Activated CD8-positive, alpha-beta memory T cell treated with anti-CD3 and anti-CD28 coated beads for 36 hours (primary cell): ENCODE data around the gene TAF11L5. TPM values are rescaled to one million over a fixed set of nuclear protein-coding genes. Genes with fewer than 3 reads are reported as not detected.

ENCODE experiments used
- total RNA-seq, 2 experiments: library from RNA; stranded (reverse); gene quantifications; one replicate each; pipeline ENCODE4 v1.2.3, GENCODE V29; 2021

Gene TAF11L5
- total RNA-seq, 2 experiments from 2014 or later, result not detected

Other genes starting within 250 kb of the TAF11L5 start
- gene TAF11L2, start 27.0 kb upstream of the TAF11L5 start, total RNA-seq, result not detected
- gene TAF11L3, start 6.9 kb upstream of the TAF11L5 start, total RNA-seq, result not detected
- not detected for gene TAF11L4, start 3.4 kb upstream of the TAF11L5 start, total RNA-seq
- gene TAF11L6, start 3.4 kb downstream of the TAF11L5 start, total RNA-seq, result not detected
- gene TAF11L7, start 60.5 kb downstream of the TAF11L5 start, total RNA-seq, result not detected
- gene TAF11L8, start 65.7 kb downstream of the TAF11L5 start, total RNA-seq, result not detected
- not detected for gene TAF11L9, start 69.2 kb downstream of the TAF11L5 start, total RNA-seq
- not detected for gene TAF11L10, start 72.6 kb downstream of the TAF11L5 start, total RNA-seq
- gene TAF11L11, start 78.9 kb downstream of the TAF11L5 start, total RNA-seq, result not detected
- gene TAF11L12, start 85.2 kb downstream of the TAF11L5 start, total RNA-seq, result not detected
- gene TAF11L13, start 106.9 kb downstream of the TAF11L5 start, total RNA-seq, result not detected
- gene TAF11L14, start 109.2 kb downstream of the TAF11L5 start, total RNA-seq, result not detected